Body of pancreas (tissue), 4 donors: ENCODE data around the gene GANAB. TPM values are rescaled to one million over a fixed set of nuclear protein-coding genes. Genes with fewer than 3 reads are reported as not detected.

Source experiments
- ATAC-seq: fragments of 150-250 bp; one replicate; pipeline ENCODE4 v1.9.1; 2016
- DNase-seq, 4 donors: peaks; one replicate each; pipeline ENCODE4 v3.0.0-alpha.2; 2019
- H3K27ac ChIP-seq, 4 donors: fragments of 200-600 bp; sonication (generic); 1 replicate in 3 of 4; 2 replicates in 1 of 4; pipeline versions ENCODE4 v1.5.1 to v1.6.1; 2016 to 2019; ENCODE audit warnings: mild to moderate bottlenecking in 1 of 4, mixed read lengths in 1 of 4, moderate library complexity in 1 of 4
- H3K27me3 ChIP-seq, 2 donors: fragments of 200-600 bp; sonication (generic); one replicate each; pipeline ENCODE4 v1.6.0; 2016; ENCODE audit warnings: mild to moderate bottlenecking in 1 of 2
- H3K36me3 ChIP-seq, 2 donors: fragments of 200-600 bp; sonication (generic); replicated peaks in 1 of 2; 2 replicates each; pipeline ENCODE4 v1.5.1; 2016; ENCODE audit warnings: low read depth in 2 of 2; ENCODE audit not compliant: insufficient read depth in 1 of 2
- H3K4me1 ChIP-seq: fragments of 200-600 bp; sonication (generic); one replicate; pipeline ENCODE4 v1.6.0; 2016
- H3K4me3 ChIP-seq, 2 donors: fragments of 200-600 bp; sonication (generic); 1 replicate in 1 of 2; 2 replicates in 1 of 2; pipeline ENCODE4 v1.5.1; 2016 to 2019
- H3K9me3 ChIP-seq, 3 donors: fragments of 200-600 bp; sonication (generic); 1 replicate in 2 of 3; 2 replicates in 1 of 3; pipeline ENCODE4 v1.5.1; 2016
- CTCF ChIP-seq, 7 experiments: fragments of 450-650 bp in 4 of 7; fragments of 200-600 bp in 3 of 7; sonication (generic) in 3 of 7; IDR thresholded peaks; one replicate each; pipeline ENCODE4 v1.5.1; 2016 to 2019; ENCODE audit warnings: antibody characterized with exemption in 7 of 7
- POLR2A ChIP-seq, 3 donors: fragments of 450-650 bp; IDR thresholded peaks; one replicate each; pipeline ENCODE4 v1.6.1; 2016; ENCODE audit warnings: antibody characterized with exemption in 3 of 3, mild to moderate bottlenecking in 2 of 3
- WGBS, 2 donors: methylation state at CpG; one replicate each; pipeline ENCODE4 v1.1.5; 2017; 5-methylcytosine and 5-hydroxymethylcytosine counted together
- intact Hi-C: fragments of 100-400 bp; cut with DNase I; formaldehyde crosslinking; loops from one replicate; pipeline ENCODE4 v1.15.1; 2023
- total RNA-seq, 2 donors: library from RNA; depleted of rRNA; stranded (reverse); fragments of >200 nt; gene quantifications; one replicate each; pipeline ENCODE4 v1.1.0, GENCODE V29; 2016

Gene GANAB
- total RNA-seq, 2 donors from 2014 or later, result 62.3 to 64.9 TPM

- intact Hi-C loops, result no loop called here
- WGBS, 2 donors, result 59 to 65% methylated on average over 13 of the region's 13 CpGs
- Histone ChIP-seq H3K27ac (no peak overlapping the region), H3K27me3 (no peaks in the 10 kb centered on the region), H3K4me1 (peaks cover 27% of the 10 kb centered on the region), H3K9me3 (no peaks in the 10 kb centered on the region), H3K36me3 (peaks cover 7 to 21% of the 10 kb centered on the region in 2 donors), H3K4me3 (no peak overlapping the region)
- ATAC-seq (no peak), DNase-seq (peak; percentile 74 to 86 (median 82))
- TF ChIP-seq POLR2A (IDR thresholded peaks at IDR 0.05), result no peak
- TF ChIP-seq CTCF (IDR thresholded peaks at IDR 0.05), result peak in 6 of 7 experiments; percentile 33 to 62 (median 55)
Measured at GRCh38 chr11:62593434-62594044, 52.9 kb downstream of the GANAB start.

GRCh38 chr11:62592989-62593421 lies 53.4 kb downstream of the GANAB start:
- H3K4me3 ChIP-seq, result no peak overlapping the region
- H3K27ac ChIP-seq, result peak overlapping the region in 2 of 4 donors; percentile 78 to 90
- WGBS, 2 donors, result 60 to 61% methylated on average over 8 of the region's 8 CpGs
- intact Hi-C loops, result no loop called here
- TF ChIP-seq POLR2A (IDR thresholded peaks at IDR 0.05) (no peak), CTCF (IDR thresholded peaks at IDR 0.05) (no peak)
- ATAC-seq, result no peak
- H3K9me3 ChIP-seq, result no peaks in the 10 kb centered on the region
- DNase-seq, result no peak
- no peaks in the 10 kb centered on the region for H3K27me3 ChIP-seq
- H3K4me1 ChIP-seq, result peaks cover 31% of the 10 kb centered on the region
- peaks cover 8 to 19% of the 10 kb centered on the region in 2 donors for H3K36me3 ChIP-seq

- intact Hi-C loops, result no loop called here
- no peak overlapping the region for H3K4me3 ChIP-seq
- no peak for DNase-seq
- 4 to 6% methylated on average over 6 to 17 of the region's 17 CpGs for WGBS, 2 donors
- no peak for ATAC-seq
- peak overlapping the region; percentile 78 to 95 (median 88) for H3K27ac ChIP-seq
- no peaks in the 10 kb centered on the region for H3K9me3 ChIP-seq
- no peaks in the 10 kb centered on the region for H3K27me3 ChIP-seq
- no peak for TF ChIP-seq POLR2A (IDR thresholded peaks at IDR 0.05)
- TF ChIP-seq CTCF (IDR thresholded peaks at IDR 0.05), result no peak
- peaks cover 15 to 18% of the 10 kb centered on the region in 2 donors for H3K36me3 ChIP-seq
- peaks cover 39% of the 10 kb centered on the region for H3K4me1 ChIP-seq
Measured at GRCh38 chr11:62592146-62592815, 54.1 kb downstream of the GANAB start.

GRCh38 chr11:62591448-62592145 lies 54.8 kb downstream of the GANAB start, which contains the start of gene TUT1:
TUT1 (minus strand) TSS chr11:62591523; CDS start chr11:62591485, 38 bp downstream.
- TF ChIP-seq POLR2A (IDR thresholded peaks at IDR 0.05), result peak; percentile 82 to 96 (median 95)
- TF ChIP-seq CTCF (IDR thresholded peaks at IDR 0.05), result peak in 3 of 7 experiments; percentile 6 to 17 (median 11)
- Histone ChIP-seq H3K9me3 (no peaks in the 10 kb centered on the region), H3K4me1 (peaks cover 40% of the 10 kb centered on the region), H3K4me3 (peak within 1 kb of the TSS; percentile 84 to 88), H3K27ac (peak within 1 kb of the TSS; percentile 78 to 95 (median 88)), H3K27me3 (no peaks in the 10 kb centered on the region), H3K36me3 (peaks cover 15 to 16% of the 10 kb centered on the region in 2 donors)
- intact Hi-C loops, result no loop called here
- ATAC-seq (peak; percentile 96), DNase-seq (peak; percentile 97 to 99 (median 97))
- WGBS, 2 donors, result 0 to 1% methylated on average over 32 to 58 of the region's 58 CpGs
